Muscle of leg (tissue), 11 donors: ENCODE data around the gene SLC25A12. TPM values are rescaled to one million over a fixed set of nuclear protein-coding genes. Genes with fewer than 3 reads are reported as not detected.
"Not testable (repeated sequence)": the region's sequence is repeated elsewhere in the genome, so short reads cannot be mapped to it uniquely, and the experiment has no call there.

ENCODE experiments used
- DNase-seq: peaks from one replicate; pipeline ENCODE4 v3.0.0; 2013
- H3K27ac ChIP-seq: one replicate; pipeline ENCODE4 v1.5.1; 2013; ENCODE audit warnings: mild to moderate bottlenecking, low read length, control low read depth
- H3K27me3 ChIP-seq: one replicate; pipeline ENCODE4 v1.6.1; 2013; ENCODE audit warnings: low read length; ENCODE audit not compliant: control insufficient read depth, insufficient read depth
- H3K36me3 ChIP-seq: one replicate; pipeline ENCODE4 v1.6.1; 2013; ENCODE audit warnings: low read length; ENCODE audit not compliant: control insufficient read depth, insufficient read depth
- H3K4me1 ChIP-seq: one replicate; pipeline ENCODE4 v1.6.1; 2013; ENCODE audit warnings: low read length; ENCODE audit not compliant: control insufficient read depth, insufficient read depth
- H3K4me3 ChIP-seq: one replicate; pipeline ENCODE4 v1.5.1; 2013; ENCODE audit warnings: low read length, control low read depth
- H3K9me3 ChIP-seq: replicated peaks from 2 replicates; pipeline ENCODE4 v1.6.1; 2013; ENCODE audit warnings: low read depth, low read length; ENCODE audit not compliant: control insufficient read depth
- WGBS: methylation state at CpG from one replicate; pipeline ENCODE4 v1.1.5; 2013; ENCODE audit warnings: missing lambda C conversion rate; ENCODE audit not compliant: insufficient coverage; 5-methylcytosine and 5-hydroxymethylcytosine counted together
- polyA plus RNA-seq, 8 donors: library from polyadenylated mRNA; unstranded; fragments of 120-200 nt; gene quantifications; one replicate each; pipeline versions ENCODE4 v1.2.1 to v1.2.3, GENCODE V29; 2013; ENCODE audit warnings: inconsistent platforms in 1 of 8, low replicate concordance in 1 of 8; ENCODE audit not compliant: insufficient read length in 8 of 8, insufficient read depth in 1 of 8
- total RNA-seq: library from RNA; stranded (reverse); fragments of 120-200 nt; gene quantifications from one replicate; pipeline ENCODE4 v1.2.4, GENCODE V29; 2013

SLC25A12 gene
- total and polyA plus RNA-seq, 9 donors: 20.4 to 27.7 (median 22.1) TPM

DNA sequence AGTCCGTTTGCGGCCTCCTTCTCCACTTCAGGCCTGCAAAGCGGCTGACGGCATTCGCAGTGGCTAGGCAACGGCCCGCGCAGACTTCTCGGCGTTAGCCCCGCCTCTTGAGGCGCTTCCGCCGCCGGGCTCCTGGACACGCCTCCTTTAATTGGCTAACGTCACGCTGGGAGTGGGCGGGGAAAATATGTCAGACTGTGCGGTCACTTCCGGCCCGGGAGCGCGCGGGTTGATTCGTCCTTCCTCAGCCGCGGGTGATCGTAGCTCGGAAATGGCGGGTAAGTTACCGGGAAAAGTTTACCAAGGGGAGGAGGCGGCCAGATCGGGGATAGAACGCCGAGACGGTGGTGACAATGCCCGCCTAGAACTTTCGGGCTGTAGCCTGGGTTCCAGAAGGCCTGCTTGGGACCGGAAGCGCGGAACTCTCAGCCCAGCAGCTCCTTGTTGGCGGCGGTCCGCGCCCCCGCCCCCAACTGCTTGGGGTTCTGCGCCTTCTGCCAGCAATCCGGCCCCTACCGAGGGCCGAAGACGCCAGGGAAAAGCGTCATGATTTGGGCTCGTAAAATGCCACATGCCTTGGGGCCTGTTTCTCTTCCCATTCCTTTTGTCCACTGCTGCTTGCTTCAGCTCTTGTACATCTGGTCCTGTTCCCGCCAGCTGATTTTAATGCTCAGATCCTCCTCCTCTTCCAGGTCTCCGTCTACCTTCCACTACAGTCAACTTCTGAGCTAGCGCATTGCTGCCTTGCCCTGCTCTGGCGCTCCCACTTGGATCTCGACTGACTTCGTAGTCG is 28.4 kb upstream of the SLC25A12 start, which contains the start of gene HAT1:
TSS of gene HAT1 (plus strand) at position 232 of the 793 bp plus-strand sequence. CDS start at position 272, 40 bp downstream.
- H3K27me3 ChIP-seq: no peaks in the 10 kb centered on the region
- H3K9me3 ChIP-seq: no peaks in the 10 kb centered on the region
- WGBS: under 1% methylated on average over 58 of the region's 61 CpGs
- peak within 1 kb of the TSS; percentile 83 for H3K4me3 ChIP-seq
- peak; percentile 99 for DNase-seq
- H3K36me3 ChIP-seq: peaks cover 5% of the 10 kb centered on the region
- peak within 1 kb of the TSS; percentile 99 for H3K27ac ChIP-seq
- H3K4me1 ChIP-seq: peaks cover 9% of the 10 kb centered on the region

- DNase-seq: no peak
- Histone ChIP-seq H3K9me3 (no peaks in the 10 kb centered on the region), H3K36me3 (peaks cover 5% of the 10 kb centered on the region), H3K4me3 (peak overlapping the region; percentile 83), H3K27me3 (no peaks in the 10 kb centered on the region), H3K4me1 (peaks cover 9% of the 10 kb centered on the region), H3K27ac (peak overlapping the region; percentile 96)
- 0% methylated on average over 2 of the region's 5 CpGs for WGBS
Observed at GRCh38 chr2:171921970-171922229, 27.9 kb upstream of the SLC25A12 start.

- WGBS: no CpG with 5 or more reads among the region's 2 CpGs
- H3K36me3 ChIP-seq: no peaks in the 10 kb centered on the region
- H3K4me1 ChIP-seq: peaks cover 9% of the 10 kb centered on the region
- no peak overlapping the region for H3K27ac ChIP-seq
- DNase-seq: no peak
- no peaks in the 10 kb centered on the region for H3K9me3 ChIP-seq
- no peaks in the 10 kb centered on the region for H3K27me3 ChIP-seq
- H3K4me3 ChIP-seq: no peak overlapping the region
Observed at GRCh38 chr2:171919453-171919852, 25.4 kb upstream of the SLC25A12 start.

DNA sequence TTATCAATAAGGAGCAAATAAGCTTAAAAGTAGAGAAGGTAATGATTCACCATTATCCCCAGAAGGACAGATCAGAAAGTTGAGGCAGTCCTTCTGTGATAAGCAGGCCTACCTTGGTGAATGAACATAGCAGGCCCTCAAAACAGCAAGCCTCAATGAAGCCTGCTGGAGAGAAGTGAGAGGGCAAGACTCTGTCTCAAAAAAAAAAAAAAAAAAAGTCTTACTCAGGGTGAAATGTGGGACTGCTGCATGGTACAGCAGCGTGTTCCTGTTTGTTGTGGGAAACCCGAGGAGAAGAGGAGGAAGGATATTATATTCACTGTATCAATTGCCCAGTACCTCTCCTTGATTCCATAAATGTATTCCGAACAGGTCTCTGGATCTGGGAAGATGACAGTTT is 19.5 kb upstream of the SLC25A12 start:
- WGBS: no CpG with 5 or more reads among the region's 3 CpGs
- no peak overlapping the region for H3K4me3 ChIP-seq
- no peak for DNase-seq
- H3K27me3 ChIP-seq: no peaks in the 10 kb centered on the region
- H3K9me3 ChIP-seq: no peaks in the 10 kb centered on the region
- H3K36me3 ChIP-seq: no peaks in the 10 kb centered on the region
- H3K27ac ChIP-seq: no peak overlapping the region
- H3K4me1 ChIP-seq: no peaks in the 10 kb centered on the region

DNA sequence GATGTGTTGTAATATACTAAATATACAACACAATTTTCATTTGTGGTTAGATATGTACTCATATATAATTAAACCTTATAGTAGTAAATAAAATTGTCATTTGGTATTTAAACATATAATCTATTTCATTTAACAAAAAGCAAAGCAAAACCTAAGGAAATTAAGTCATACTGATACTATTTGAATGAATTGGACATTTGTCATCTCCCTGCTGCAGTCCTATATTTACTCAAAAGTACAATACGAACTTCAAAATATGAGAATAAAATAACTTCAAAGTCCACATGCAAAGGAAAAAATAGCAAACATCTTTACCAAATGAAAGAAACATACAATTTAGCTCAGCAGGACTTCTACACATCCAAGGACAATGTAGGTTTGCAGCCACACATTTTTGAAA is 16.4 kb upstream of the SLC25A12 start:
- H3K27ac ChIP-seq: no peak overlapping the region
- no CpG with 5 or more reads among the region's 1 CpG for WGBS
- no peak overlapping the region for H3K4me3 ChIP-seq
- no peak for DNase-seq
- H3K4me1 ChIP-seq: no peaks in the 10 kb centered on the region
- H3K27me3 ChIP-seq: no peaks in the 10 kb centered on the region
- no peaks in the 10 kb centered on the region for H3K9me3 ChIP-seq
- H3K36me3 ChIP-seq: no peaks in the 10 kb centered on the region

GRCh38 chr2:171909266-171909665 is 15.2 kb upstream of the SLC25A12 start:
- no CpG with 5 or more reads among the region's 3 CpGs for WGBS
- no peak for DNase-seq

DNA sequence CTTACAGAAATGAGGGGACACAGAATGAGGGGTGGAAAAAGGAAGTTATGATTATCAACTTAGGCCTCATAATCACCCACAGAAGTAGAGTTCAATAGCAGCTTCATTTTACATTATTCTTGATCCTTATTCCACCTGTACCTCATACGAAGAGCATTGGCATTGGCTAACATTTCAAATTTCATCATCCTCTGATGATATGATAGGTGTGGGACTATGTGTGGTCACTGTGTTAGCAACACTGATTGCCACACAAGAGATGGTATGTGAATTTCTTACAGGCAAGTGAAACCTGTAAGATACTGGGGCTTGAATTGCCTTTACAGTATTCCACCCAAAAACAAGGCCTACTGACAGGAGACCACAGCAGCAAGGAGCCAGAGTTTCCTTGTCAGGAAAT is 14.2 kb upstream of the SLC25A12 start:
- Histone ChIP-seq H3K4me1 (no peaks in the 10 kb centered on the region), H3K27ac (no peak overlapping the region), H3K36me3 (no peaks in the 10 kb centered on the region), H3K9me3 (no peaks in the 10 kb centered on the region), H3K4me3 (no peak overlapping the region), H3K27me3 (no peaks in the 10 kb centered on the region)
- WGBS: no CpG with 5 or more reads among the region's 1 CpG
- DNase-seq: no peak

More at GRCh38 chr2:171909266-171909665, 15.2 kb upstream of the SLC25A12 start:
- Histone ChIP-seq H3K27ac (no peak overlapping the region), H3K36me3 (no peaks in the 10 kb centered on the region), H3K9me3 (no peaks in the 10 kb centered on the region), H3K4me1 (no peaks in the 10 kb centered on the region), H3K27me3 (no peaks in the 10 kb centered on the region), H3K4me3 (no peak overlapping the region)

GRCh38 chr2:171902840-171903420 is 8.9 kb upstream of the SLC25A12 start:
- Histone ChIP-seq H3K36me3 (no peaks in the 10 kb centered on the region), H3K27ac (no peak overlapping the region), H3K4me1 (no peaks in the 10 kb centered on the region), H3K9me3 (peaks cover 2% of the 10 kb centered on the region), H3K4me3 (no peak overlapping the region), H3K27me3 (no peaks in the 10 kb centered on the region)
- 33% methylated on average over 1 of the region's 2 CpGs for WGBS
- DNase-seq: no peak

DNA sequence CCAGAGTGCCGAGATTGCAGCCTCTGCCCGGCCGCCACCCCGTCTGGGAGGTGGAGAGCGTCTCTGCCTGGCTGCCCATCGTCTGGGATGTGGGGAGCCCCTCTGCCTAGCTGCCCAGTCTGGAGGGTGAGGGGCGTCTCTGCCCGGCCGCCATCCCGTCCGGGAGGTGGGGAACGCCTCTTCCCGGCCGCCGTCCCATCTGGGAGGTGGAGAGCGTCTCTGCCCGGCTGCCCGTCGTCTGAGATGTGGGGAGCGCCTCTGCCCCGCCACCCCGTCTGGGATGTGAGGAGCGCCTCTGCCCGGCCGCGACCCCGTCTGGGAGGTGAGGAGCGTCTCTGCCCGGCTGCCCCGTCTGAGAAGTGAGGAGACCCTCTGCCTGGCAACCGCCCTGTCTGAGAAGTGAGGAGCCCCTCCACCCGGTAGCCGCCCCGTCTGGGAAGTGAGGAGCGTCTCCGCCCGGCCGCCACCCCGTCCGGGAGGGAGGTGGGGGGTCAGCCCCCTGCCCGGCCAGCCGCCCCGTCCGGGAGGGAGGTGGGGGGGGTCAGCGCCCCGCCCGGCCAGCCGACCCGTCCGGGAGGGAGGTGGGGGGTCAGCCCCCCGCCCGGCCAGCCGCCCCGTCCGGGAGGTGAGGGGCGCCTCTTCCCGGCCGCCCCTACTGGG is 5.7 kb upstream of the SLC25A12 start:
- WGBS: 96% methylated on average over 23 of the region's 58 CpGs
- not testable (repeated sequence) for H3K27ac ChIP-seq, H3K36me3 ChIP-seq, H3K4me1 ChIP-seq, H3K9me3 ChIP-seq, DNase-seq, H3K4me3 ChIP-seq, H3K27me3 ChIP-seq

- no CpG with 5 or more reads among the region's 1 CpG for WGBS
- no peak overlapping the region for H3K27ac ChIP-seq
- DNase-seq: peak; percentile 67
Observed at GRCh38 chr2:171895786-171896185, 1.7 kb upstream of the SLC25A12 start.

More at GRCh38 chr2:171895786-171896185, 1.7 kb upstream of the SLC25A12 start:
- Histone ChIP-seq H3K27me3 (no peaks in the 10 kb centered on the region), H3K4me3 (no peak overlapping the region), H3K9me3 (peaks cover 2% of the 10 kb centered on the region), H3K36me3 (no peaks in the 10 kb centered on the region), H3K4me1 (no peaks in the 10 kb centered on the region)
